HepG2 (cell line): Measurements from ENCODE around the gene ZNF30. TPM values are rescaled to one million over a fixed set of nuclear protein-coding genes. Genes with fewer than 3 reads are reported as not detected.
"Not testable (repeated sequence)": the region's sequence is repeated elsewhere in the genome, so short reads cannot be mapped to it uniquely, and the experiment has no call there.

Source experiments
- ATAC-seq: fragments of 200-7000 bp; cut with Tn5 transposase; 3 replicates; pipeline ENCODE4 v1.9.1; 2020; ENCODE audit warnings: mild to moderate bottlenecking, moderate library complexity
- BruUV-seq: library from RNA; stranded (reverse); fragments of 400-500 nt; replicated peaks from 2 replicates; lab custom pipeline; 2021; lab: Mats Ljungman, UMichigan
- CTCF ChIA-PET: fragments of 300-600 bp; formaldehyde crosslinking; extraction: SDS; loops from one replicate; lab custom pipeline; 2021; ENCODE audit warnings: low total read pairs, inconsistent platforms, low intra/inter-chr PET ratio; lab: Yijun Ruan, JAX
- POLR2A ChIA-PET: fragments of 350-600 bp; sonication (Branson Sonifier 250); formaldehyde crosslinking; loops from one replicate; lab custom pipeline; 2020; ENCODE audit warnings: antibody characterized with exemption, inconsistent platforms; lab: Yijun Ruan, JAX
- DNase-seq: peaks from one replicate; pipeline ENCODE4 v3.0.0-alpha.2; 2015; ENCODE audit warnings: low spot score
- FAIRE-seq: peaks from 3 replicates; lab custom pipeline; 2011; peaks lifted over from hg19 to GRCh38; lab: Jason Lieb, UNC
- H2AFZ ChIP-seq: one replicate; pipeline ENCODE4 v1.6.1; 2011; ENCODE audit warnings: low read length, inconsistent platforms
- H3K27ac ChIP-seq: fragments of 300-600 bp; 3 replicates; pipeline ENCODE4 v1.8.0; 2011; ENCODE audit warnings: mixed run types, mild to moderate bottlenecking, mixed read lengths, low read length, inconsistent platforms; ENCODE audit not compliant: insufficient read depth; ENCODE audit errors: extremely low read length
- H3K27me3 ChIP-seq, 2 experiments: fragments of 200-600 bp in 1 of 2; 2 replicates in 1 of 2; 3 replicates in 1 of 2; pipeline versions ENCODE4 v1.6.0 to v1.8.0; 2011; ENCODE audit warnings: low read length in 2 of 2, mild to moderate bottlenecking in 2 of 2, moderate library complexity in 2 of 2, inconsistent platforms in 1 of 2; ENCODE audit not compliant: insufficient read depth in 2 of 2, control insufficient read depth in 1 of 2
- H3K36me3 ChIP-seq, 2 experiments: fragments of 200-600 bp in 1 of 2; replicated peaks in 1 of 2; 2 replicates in 1 of 2; 3 replicates in 1 of 2; pipeline versions ENCODE4 v1.5.1 to v1.8.0; 2011; ENCODE audit warnings: low read length in 2 of 2, inconsistent platforms in 1 of 2; ENCODE audit not compliant: insufficient read depth in 2 of 2, control insufficient read depth in 1 of 2
- H3K4me1 ChIP-seq: 2 replicates; pipeline ENCODE4 v1.5.1; 2012; ENCODE audit warnings: low read length, inconsistent platforms; ENCODE audit not compliant: insufficient read depth
- H3K4me2 ChIP-seq: 2 replicates; pipeline ENCODE4 v1.6.0; 2011; ENCODE audit warnings: low read depth, low read length, inconsistent platforms
- H3K4me3 ChIP-seq, 3 experiments: fragments of 200-600 bp in 1 of 3; sonication (generic), shearing (Covaris generic) in 1 of 3; replicated peaks in 1 of 3; 2 replicates each; pipeline ENCODE4 v1.5.1; 2011 to 2016; ENCODE audit warnings: low read length in 3 of 3, inconsistent platforms in 2 of 3, low read depth in 2 of 3, mild to moderate bottlenecking in 2 of 3, control low read depth in 1 of 3, mixed read lengths in 1 of 3; ENCODE audit not compliant: insufficient read depth in 1 of 3
- H3K79me2 ChIP-seq: one replicate; pipeline ENCODE4 v1.6.1; 2011; ENCODE audit warnings: low read length, inconsistent platforms; ENCODE audit not compliant: insufficient read depth
- H3K9ac ChIP-seq: 2 replicates; pipeline ENCODE4 v1.6.0; 2011; ENCODE audit warnings: mild to moderate bottlenecking, low read depth, low read length, inconsistent platforms; ENCODE audit not compliant: insufficient read depth
- H3K9me3 ChIP-seq: 2 replicates; pipeline ENCODE4 v1.5.1; 2012; ENCODE audit warnings: mild to moderate bottlenecking, low read length
- H4K20me1 ChIP-seq: 2 replicates; pipeline ENCODE4 v1.6.0; 2011; ENCODE audit warnings: inconsistent platforms, mild to moderate bottlenecking, low read length, moderate library complexity; ENCODE audit not compliant: insufficient read depth
- HDAC6 ChIP-seq: fragments of 200-600 bp; sonication (generic); IDR thresholded peaks from 2 replicates; pipeline ENCODE4 v1.7.0; 2017; ENCODE audit warnings: mild to moderate bottlenecking, antibody characterized with exemption, low read length, low read depth
- KAT7 ChIP-seq: IDR thresholded peaks from 2 replicates; pipeline ENCODE4 v1.6.1; 2018; ENCODE audit warnings: borderline replicate concordance, missing compliant biosample characterization
- ZNF451 ChIP-seq: sonication (generic); formaldehyde crosslinking; IDR thresholded peaks from 2 replicates; pipeline ENCODE4 v1.5.0; 2020; ENCODE audit warnings: mild to moderate bottlenecking, missing genetic modification reagents
- WGBS: methylation state at CpG from one replicate; pipeline ENCODE4 v1.1.6; 2017; ENCODE audit warnings: low lambda C conversion rate; 5-methylcytosine and 5-hydroxymethylcytosine counted together
- in situ Hi-C: cut with HindIII; loops from 2 replicates; pipeline ENCODE4 v1.10.0; 2017; ENCODE audit warnings: low pct_unique_long_range_greater_than_20kb; ENCODE audit not compliant: extremely low pct_ligation_motif_present
- intact Hi-C: fragments of 100-400 bp; cut with micrococcal nuclease; formaldehyde crosslinking; loops from one replicate; pipeline ENCODE4 v1.10.0; 2022; ENCODE audit not compliant: unreplicated experiment
- polyA plus RNA-seq, 8 experiments: library from polyadenylated mRNA; depleted of rRNA in 3 of 8; stranded (reverse) in 7 of 8; unstranded in 1 of 8; fragments of >200 nt; fragmentation: Illumina TruSeq in 4 of 8; extraction: Trizol in 4 of 8; gene quantifications; 2 replicates each; pipeline versions ENCODE4 v1.2.1 to v1.2.3, GENCODE V29; 2011 to 2016; ENCODE audit warnings: low read depth in 4 of 8, missing spikeins in 1 of 8, mixed read lengths in 1 of 8; ENCODE audit not compliant: insufficient read depth in 1 of 8
- total RNA-seq, 5 experiments: library from RNA; depleted of rRNA; stranded (reverse); fragments of >200 nt; fragmentation: Illumina TruSeq; extraction: Trizol; gene quantifications; 2 replicates each; pipeline ENCODE4 v1.2.3, GENCODE V29; 2016; ENCODE audit warnings: low read depth in 1 of 5
- TF ChIP-seq, protein P1 (sequence below), 2 experiments: fragments of 450-650 bp in 1 of 2; sonication (generic) in 1 of 2; formaldehyde crosslinking in 1 of 2; IDR thresholded peaks; 2 replicates each; pipeline versions ENCODE4 v1.6.1 to v1.8.0; 2016 to 2022; ENCODE audit warnings: antibody characterized with exemption in 1 of 2, mild to moderate bottlenecking in 1 of 2, missing genetic modification reagents in 1 of 2

Gene ZNF30
- total and polyA plus RNA-seq, 2 of the 13 experiments (the other 11 are each of a cell fraction or from before 2014, with no cell fraction given) = 2.3 to 4.4 TPM

GRCh38 chr19:34991542-34992333 is 65.0 kb downstream of the ZNF30 start (continued):
- TF ChIP-seq, protein P1, sequence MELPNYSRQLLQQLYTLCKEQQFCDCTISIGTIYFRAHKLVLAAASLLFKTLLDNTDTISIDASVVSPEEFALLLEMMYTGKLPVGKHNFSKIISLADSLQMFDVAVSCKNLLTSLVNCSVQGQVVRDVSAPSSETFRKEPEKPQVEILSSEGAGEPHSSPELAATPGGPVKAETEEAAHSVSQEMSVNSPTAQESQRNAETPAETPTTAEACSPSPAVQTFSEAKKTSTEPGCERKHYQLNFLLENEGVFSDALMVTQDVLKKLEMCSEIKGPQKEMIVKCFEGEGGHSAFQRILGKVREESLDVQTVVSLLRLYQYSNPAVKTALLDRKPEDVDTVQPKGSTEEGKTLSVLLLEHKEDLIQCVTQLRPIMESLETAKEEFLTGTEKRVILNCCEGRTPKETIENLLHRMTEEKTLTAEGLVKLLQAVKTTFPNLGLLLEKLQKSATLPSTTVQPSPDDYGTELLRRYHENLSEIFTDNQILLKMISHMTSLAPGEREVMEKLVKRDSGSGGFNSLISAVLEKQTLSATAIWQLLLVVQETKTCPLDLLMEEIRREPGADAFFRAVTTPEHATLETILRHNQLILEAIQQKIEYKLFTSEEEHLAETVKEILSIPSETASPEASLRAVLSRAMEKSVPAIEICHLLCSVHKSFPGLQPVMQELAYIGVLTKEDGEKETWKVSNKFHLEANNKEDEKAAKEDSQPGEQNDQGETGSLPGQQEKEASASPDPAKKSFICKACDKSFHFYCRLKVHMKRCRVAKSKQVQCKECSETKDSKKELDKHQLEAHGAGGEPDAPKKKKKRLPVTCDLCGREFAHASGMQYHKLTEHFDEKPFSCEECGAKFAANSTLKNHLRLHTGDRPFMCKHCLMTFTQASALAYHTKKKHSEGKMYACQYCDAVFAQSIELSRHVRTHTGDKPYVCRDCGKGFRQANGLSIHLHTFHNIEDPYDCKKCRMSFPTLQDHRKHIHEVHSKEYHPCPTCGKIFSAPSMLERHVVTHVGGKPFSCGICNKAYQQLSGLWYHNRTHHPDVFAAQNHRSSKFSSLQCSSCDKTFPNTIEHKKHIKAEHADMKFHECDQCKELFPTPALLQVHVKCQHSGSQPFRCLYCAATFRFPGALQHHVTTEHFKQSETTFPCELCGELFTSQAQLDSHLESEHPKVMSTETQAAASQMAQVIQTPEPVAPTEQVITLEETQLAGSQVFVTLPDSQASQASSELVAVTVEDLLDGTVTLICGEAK (IDR thresholded peaks at IDR 0.05) = no peak
- TF ChIP-seq, protein P1 (CRISPR knock-in tag; IDR thresholded peaks at IDR 0.05) = no peak
- no peak for TF ChIP-seq ZNF451
- no peak for TF ChIP-seq KAT7
- TF ChIP-seq HDAC6 = no peak

- H3K4me1 ChIP-seq = peaks cover 60% of the 10 kb centered on the region
- H3K9ac ChIP-seq, ATAC-seq, FAIRE-seq, H3K27ac ChIP-seq, DNase-seq, H3K9me3 ChIP-seq, in situ Hi-C loops, H3K4me2 ChIP-seq, intact Hi-C loops, H2AFZ ChIP-seq, H3K79me2 ChIP-seq, BruUV-seq, H3K36me3 ChIP-seq, POLR2A ChIA-PET, H4K20me1 ChIP-seq, H3K4me3 ChIP-seq, CTCF ChIA-PET: not testable (repeated sequence)
- 71% methylated on average over 7 of the region's 7 CpGs for WGBS
- H3K27me3 ChIP-seq = peaks cover 0 to 17% of the 10 kb centered on the region in 2 experiments; a peak in 3 of 5 replicates
Observed at GRCh38 chr19:34992582-34992981, 65.9 kb downstream of the ZNF30 start.
